GM21786 (cell line): ENCODE measurements around the gene RAPGEF6.
"Not testable (repeated sequence)": the region's sequence is repeated elsewhere in the genome, so short reads cannot be mapped to it uniquely, and the experiment has no call there.

Experiments
- ATAC-seq: cut with Tn5 transposase; IDR thresholded peaks from one replicate; pipeline ENCODE4 v1.9.1; 2021; ENCODE audit not compliant: unreplicated experiment

RAPGEF6 gene

DNA sequence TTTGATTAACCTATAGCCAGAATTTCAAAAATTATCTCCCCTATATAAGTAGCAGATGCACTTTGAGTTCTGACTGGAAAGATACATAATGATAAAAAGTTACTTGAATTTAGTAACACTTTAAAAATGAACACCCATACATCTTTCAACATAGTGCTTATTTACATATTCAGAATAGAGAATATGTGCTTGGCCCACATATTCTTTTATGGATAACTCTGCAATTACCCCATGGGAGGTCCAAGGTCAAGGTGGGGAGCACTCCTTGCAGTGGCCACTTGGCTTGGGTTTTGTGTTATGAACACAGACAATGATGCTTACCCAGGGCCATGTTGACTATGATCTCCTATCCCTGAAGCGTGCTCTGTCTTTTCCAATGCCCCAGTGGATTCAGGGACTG, 201.9 kb downstream of the RAPGEF6 start:
- ATAC-seq = no peak

DNA sequence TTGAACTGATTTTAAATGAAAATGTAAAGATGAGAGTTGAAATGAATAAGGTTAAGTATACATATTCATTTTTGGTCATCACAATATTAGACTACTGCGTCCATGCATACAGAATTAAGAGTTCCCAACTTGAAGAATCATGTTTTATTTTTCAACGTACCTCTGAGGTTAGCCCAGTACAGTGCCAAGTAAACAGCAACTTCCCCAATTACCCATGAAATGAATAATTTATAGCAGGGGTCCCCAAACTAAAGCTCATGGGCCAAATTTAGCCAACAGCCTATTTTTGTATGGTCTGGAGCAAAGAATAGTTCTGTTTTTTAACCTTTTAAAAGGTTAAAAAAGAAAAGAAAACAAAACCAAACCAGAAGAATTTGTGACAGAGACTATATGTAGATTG, 203.2 kb downstream of the RAPGEF6 start:
- no peak for ATAC-seq

DNA sequence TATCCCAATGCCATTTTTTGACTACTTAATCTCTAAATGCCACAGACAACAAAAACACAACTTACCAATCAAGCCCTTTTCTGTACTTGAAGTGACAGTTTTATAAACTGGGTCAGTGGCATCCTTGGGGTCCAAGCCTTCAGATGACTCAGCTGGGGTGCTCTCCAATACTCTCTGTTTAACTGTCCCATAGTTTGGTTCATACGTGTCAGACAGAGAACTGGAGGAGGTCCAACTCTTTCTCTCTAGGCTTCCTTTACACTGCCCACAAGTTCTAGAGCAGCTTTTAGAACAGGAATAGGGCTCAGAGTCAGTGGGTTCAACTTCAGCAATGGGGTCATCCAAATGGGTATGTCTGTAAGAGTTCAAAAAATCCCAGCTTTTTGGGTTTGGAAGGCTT, 204.2 kb downstream of the RAPGEF6 start:
- ATAC-seq = no peak

DNA sequence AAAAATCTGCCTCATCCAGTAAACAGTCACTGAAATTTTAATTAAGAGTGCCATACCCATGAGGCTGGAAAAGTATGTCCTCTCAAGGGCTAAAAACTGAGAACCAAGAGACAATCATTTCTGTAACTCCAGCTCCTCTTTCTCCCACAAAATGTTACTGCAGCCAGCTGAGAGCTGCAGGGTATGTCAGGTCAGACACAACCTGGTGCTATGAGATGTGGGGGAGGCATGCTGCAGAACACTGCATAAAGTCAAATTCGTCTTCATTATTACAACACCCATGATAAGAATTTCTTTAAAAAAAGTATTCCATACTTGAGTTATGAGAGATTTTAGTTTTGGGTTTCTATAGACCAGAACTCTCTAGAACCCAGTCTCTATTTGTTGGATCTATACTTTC, 209.0 kb downstream of the RAPGEF6 start:
- ATAC-seq = no peak

DNA sequence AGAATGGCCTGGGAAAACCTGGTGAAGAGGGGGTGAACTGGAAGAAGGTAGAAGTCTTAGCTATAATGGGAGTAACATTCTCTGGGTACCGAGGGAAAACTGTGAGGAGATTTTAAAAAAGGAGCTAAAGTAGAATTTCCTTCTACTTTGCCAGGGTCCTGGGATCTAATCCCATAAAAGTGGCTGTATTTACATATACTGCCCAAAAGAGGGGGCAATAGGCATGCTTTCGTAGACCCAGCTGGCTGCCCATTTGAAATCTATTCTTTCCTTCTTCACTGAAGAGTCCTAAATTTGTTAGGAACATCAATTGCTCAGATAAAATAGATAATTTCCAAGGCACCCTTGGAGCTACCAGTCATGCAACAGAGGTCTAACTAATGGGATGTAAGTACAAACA, 212.0 kb downstream of the RAPGEF6 start:
- no peak for ATAC-seq

DNA sequence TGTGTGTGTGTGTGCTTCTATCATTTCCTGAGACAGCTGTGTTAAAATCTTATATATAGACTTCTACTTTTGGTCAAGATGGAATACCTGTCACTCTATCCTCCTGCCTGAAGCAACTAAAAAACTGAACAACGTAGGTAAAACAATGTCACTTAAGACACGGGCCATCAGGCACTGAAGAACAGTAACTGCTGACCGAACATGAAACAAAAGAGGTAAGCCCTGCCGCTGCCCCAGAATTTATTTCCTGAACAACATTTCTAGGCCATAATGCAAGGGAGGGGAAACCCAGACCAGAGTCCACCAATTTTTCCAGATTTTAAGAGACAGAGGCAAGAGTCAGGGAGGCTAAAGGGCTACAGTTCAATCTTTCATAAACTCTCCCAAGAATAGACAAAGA, 215.2 kb downstream of the RAPGEF6 start:
- ATAC-seq = no peak

DNA sequence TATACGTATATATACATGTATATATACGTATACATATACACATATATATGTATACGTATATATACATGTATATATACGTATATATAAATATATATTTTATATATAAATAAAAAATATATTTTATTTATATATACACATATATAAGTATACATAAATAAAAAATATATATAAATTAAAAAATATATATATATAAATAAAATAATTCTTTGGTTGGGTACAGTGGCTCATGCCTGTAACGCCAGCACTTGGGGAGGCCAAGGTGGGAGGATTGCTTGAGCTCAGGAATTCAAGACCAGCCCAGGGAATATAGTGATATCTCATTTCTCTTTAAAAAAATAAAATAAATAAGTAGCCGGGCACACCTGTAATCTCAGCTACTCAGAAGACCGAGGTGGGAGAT, 216.2 kb downstream of the RAPGEF6 start:
- ATAC-seq = no peak

DNA sequence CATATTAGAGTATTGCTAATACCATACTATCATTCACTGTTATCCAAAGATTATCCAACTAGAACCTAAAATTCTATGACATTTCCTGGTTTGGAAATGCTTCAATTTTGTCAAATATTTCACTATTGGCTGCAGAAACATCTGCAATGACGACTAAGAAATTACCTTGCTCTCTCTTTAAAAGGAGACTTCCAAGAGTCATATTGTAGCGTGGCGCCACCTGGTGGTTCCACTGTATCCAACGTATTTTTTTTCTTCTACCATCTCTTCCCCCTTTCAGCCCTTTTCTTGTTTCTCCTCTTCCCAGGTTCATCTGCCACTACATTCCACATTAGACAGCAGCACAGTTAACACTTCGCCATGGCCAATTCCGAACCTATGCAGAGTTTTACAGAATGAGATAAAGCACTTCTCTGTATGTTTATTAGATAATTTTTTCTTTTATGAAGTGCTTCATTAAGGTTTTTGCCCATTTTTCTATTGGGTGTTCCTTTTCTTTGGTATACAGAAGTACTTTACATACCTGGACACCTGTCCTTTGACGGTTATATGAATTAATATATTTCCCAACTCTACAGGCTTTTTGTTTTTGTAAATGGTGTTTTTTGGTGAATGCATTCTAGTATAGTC, 217.7 kb downstream of the RAPGEF6 start:
- peak; percentile 28 for ATAC-seq

DNA sequence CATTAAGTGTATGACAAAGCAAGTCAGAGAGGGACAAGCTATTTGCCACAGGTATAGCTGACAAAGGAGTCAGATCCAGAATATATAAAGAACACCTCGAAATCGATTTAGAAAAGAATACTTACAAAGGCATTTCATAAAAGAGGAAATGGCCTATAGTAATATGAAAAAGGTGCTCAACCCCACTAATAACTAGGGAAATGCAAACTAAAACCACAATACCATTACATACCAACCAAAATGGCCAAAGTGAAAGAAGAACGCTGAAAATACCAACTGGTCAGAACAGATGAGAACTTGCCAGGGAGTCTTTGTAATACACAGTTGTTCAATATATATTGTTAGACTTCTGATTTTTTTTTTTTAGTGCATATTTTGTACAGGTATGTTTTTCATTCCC, 218.3 kb downstream of the RAPGEF6 start:
- peak; percentile 73 for ATAC-seq

DNA sequence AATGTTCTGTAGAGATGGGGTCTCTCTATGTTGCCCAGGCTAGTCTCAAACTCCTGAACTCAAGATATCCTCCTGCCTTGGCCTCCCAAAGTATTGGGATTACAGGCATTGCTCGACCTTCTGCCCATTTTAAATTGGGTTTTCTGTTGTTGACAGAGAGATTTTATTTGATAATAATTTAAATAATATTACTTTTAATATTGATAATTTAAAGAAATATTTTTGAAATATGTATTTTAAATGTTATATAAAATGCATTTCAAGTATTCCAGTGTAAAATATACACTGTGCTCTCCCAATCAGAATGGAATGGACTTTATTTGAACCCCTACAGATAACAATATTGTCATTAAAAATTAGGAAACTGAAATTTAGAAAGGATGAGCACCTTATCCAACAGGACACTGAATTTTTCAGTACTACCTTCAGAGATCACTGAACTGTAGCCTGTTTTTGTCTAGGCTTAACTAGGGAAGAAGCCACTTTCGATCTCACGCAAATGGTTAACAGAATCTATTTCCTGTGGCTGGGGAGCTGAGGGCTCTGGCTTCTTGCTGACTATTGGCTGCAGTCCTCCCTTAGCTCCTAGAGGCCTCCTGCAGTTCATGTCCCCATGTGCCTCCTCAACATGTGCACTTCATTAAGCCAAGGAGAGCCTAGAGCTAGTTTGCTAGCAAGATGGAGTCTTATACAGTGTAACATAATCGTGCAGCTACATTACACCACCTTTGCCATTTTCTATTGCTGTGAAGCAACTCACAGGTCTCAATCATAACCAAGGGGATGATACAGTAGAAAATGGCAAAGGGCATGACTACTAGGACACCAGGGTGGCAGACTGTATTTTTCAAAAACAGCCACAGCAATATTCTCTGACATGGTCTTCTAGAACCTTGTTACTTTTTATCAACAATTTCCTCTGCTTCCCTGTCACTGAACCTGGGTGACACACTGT, 221.1 kb downstream of the RAPGEF6 start:
- peak; percentile 78 for ATAC-seq

DNA sequence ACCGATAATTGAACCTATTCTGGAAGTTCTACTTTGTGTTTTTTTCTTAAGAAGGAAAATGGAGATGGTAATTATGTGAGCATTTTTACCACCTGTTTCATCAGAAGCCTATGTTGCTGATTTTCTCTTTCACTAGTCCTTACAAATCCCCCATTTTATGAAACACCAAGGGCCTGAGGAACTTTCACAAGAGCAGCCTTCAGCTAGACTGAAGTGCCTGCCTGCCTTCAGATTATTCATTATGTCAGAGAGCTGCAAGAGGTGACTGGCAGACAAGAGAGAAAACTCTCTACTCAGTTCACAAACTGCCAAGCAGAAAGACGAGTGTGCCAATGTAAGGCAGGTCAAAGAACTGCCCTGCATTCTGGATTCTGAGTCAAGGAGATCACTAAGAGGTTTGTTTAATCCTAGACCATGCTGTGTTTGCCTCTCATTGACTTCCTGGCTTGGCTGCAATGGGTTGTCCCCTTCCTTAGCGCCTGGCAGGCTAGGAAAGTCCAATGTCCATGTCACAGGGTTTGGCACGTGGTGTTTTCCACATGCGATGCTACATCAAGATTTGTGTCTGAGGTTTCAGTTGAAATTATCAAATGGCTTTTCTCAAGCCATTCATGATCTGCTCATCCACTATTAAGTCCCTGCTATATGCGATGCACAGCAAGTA, 227.9 kb downstream of the RAPGEF6 start:
- no peak for ATAC-seq

DNA sequence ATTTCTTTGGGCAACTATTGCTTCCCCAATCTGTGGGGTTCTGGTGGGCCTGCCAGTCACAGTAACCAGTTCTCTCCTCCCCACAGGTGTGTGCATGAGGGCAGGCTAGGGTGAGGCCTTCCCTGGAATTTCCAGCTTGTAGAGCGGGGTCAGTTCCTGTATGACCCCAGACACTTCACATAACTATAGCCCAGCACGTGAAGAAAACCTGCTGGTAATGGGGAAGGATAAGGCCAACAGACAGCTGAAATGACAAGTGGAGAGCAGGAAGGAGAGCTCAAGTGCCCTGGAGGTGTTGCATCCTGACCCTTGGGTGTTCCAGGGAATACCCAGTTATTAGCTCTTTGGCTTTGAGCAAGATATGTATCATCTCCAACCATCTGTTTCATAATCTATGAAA, 229.0 kb downstream of the RAPGEF6 start:
- no peak for ATAC-seq

DNA sequence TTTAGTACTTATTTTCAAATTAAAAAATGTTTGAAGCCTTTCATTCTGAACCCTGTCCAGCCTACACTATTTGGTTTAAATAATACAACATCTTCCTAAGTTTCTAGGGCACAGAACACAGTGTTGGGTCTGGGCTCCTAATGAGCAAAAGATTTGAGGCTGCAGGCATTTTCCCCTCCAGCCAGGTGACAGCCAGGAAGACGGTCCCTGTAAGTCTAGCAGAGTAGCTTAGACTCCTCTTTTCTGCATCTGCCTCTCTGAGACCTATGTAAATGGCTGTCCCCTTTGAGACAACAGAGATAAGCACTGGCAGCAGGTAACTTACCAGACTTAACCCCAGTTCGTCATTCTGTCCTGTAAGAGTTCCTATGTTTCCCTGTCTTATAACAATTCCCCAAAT, 229.4 kb downstream of the RAPGEF6 start:
- ATAC-seq = no peak

DNA sequence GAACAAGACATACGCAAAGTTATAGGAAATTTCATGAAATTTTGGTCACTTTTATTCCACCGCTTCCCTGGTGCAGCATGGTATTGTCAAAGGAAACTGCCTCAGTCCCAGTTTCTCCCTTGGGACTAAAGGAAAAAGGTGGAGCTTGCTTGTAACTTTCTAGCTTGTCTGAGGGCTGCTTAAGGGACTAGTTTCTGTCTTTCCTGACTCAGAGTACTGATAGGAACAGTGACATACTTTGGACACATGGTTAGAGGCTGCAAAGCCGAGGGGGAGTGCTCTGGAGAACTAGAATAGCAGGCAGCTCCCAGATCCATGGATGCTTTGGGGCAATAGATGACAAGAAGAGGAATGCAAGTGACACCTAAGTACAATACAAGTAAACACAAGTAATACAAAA, 234.4 kb downstream of the RAPGEF6 start:
- ATAC-seq = no peak

DNA sequence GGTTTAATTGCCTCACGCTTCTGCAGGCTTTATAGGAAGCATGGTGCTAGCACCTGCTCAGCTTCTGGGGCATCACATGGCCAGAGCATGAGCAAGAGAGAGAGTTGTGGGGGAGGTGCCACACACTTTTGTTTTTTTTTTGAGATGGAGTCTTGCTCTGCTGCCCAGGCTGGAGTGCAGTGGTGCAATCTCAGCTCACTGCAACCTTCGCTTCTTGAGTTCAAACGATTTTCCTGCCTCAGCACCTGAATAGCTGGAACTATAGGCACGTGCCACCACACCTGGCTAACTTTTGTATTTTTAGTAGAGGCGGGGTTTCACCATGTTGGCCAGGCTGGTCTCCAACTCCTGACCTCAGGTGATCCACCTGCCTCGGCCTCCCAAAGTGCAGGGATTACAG, 236.0 kb downstream of the RAPGEF6 start:
- ATAC-seq = not testable (repeated sequence)

DNA sequence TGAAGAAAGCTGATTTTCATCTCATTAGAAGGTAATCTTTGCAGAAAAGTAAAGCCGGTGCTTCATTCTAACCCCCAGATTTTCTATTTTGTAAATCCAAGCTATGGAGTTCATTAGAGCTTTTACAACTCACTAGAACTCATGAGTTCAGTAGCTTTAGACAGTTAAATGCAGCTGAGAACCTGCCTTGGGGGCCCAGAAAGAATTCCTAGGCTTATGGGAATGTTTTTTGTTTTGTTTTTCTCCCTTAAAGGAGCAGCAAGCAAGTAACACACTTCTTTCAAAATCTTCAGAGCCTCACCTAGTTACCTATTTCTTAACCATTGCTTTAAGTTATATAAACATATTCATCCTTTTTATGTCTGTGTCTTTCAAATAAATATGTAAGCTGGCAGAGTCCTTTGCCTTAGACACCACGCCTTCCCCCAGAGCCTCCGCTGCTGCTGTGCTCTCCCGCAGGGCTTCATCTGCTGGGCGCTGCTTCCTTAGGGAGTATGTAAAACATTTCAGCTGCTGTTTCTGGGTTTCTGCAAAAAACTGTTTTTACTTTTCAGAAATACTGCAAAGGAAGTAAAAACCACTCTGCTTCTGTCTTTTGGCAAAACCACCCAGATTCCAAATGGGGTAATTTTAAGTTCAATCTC, 238.3 kb downstream of the RAPGEF6 start:
- no peak for ATAC-seq

DNA sequence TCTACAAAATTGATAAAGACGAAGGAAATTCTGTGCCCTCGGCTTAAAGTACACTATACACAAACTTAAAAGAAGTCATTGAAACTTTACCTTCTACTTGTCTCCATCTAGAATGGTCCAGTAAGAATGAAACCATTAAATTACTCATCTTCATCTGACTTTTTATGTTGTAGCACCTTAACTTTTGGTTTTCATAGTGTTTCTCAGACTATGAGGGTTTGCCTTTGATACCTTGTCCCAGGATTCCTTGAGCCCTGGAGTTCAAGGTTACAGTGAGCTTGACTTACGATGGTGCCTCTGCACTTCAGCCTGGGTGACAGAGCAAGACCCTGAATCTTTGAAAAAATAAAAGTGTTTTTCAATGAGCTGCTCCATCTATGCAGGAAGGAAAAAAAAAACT, 239.0 kb downstream of the RAPGEF6 start:
- peak; percentile 86 for ATAC-seq

DNA sequence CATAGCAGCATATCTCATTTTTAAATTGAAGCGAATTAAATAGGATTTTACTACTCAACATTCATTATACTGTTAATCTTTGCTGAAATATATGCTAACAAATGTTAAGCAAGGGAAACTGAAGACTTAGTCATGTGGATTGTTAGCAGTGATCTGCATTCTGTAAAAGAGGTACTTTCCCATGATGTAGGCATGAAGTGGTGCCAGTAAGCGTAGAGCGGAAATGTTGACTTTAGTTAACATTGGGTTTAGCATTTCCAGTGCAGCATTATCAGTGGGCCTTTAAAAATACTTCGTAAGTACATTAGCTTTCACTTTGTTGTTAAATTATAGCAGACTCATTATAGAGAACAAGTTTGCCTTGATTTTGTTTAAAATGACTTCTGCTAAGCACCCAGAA, 240.9 kb downstream of the RAPGEF6 start:
- peak; percentile 85 for ATAC-seq

DNA sequence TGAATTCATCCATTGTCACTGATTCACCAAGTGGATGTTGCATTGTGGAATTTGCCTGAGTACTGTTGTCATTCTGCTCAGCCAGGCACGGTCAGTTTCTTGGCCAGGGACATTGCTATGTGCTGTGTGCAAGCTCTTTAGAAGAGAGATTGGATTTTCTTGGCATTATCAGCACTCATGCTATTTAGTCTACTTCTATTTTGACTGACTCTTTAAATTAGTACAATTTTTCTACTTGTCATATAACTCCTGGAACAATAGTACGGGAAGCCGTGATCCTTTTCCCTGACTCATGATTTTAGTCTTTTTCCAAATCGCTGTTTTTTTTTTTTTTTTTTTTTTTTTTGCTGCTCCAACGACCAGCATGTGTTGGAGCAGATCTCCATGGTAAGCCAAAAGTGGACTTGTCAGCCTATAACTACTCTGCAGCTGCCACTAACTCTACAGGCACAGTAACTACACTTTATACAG, 241.5 kb downstream of the RAPGEF6 start:
- no peak for ATAC-seq

DNA sequence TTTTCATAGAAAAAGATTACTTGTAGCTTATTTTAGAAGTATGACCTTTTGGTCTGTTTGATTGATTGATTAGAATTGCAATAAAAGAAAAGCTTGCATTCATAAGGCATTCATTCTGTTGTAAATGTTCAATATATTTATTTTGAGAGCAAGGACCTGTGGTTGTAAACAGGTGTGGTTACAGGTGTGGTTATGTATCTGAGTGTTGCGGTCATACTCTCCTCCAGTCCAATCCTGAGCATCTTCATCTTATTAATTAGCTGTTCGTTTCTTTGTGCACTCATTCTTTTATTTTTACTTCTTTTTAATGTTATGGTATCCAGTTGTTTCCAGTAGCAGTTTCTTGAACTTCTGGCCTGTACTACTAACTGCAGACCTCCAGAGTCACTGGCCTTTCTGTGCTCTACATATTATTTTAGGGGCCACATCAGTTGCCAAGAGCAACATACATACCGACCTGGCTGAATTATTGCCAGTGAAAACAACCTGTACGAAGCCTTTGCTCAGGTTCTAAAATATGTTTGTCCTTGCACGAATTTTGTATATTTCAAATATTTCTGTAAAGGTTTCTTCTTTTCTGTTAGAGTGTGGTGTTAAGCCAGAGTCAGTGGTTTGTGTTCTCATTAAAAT, 242.4 kb downstream of the RAPGEF6 start:
- ATAC-seq = no peak

DNA sequence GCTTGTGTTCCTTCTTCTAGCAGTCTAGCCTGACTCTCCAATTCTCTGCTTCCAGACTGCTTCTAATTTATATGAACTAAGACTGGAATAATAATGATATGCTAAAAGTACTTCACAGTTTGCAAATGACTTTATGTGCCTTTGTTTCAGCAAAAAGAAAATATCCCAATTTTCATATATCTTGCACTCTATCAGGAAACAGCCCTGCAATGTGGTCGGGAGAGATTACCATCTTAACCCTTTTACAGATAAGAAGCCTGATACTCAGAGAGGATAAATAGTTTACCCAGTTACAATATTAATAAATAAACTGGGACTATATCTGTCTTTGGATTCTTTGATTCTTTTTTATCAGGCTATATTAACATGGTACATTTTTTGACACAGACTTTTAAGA, 245.2 kb downstream of the RAPGEF6 start:
- no peak for ATAC-seq
